GM10847 (cell line): Measurements from ENCODE around the gene POMT1.

ENCODE experiments used
- POLR2A ChIP-seq: IDR thresholded peaks from 2 replicates; pipeline ENCODE4 v1.6.1; 2011; ENCODE audit not compliant: insufficient read length; ENCODE audit errors: extremely low read depth

The POMT1 gene

GRCh38 chr9:131503626-131504465 lies 1.1 kb downstream of the POMT1 start:
- TF ChIP-seq POLR2A, result no peak

GRCh38 chr9:131505012-131505411 lies 2.3 kb downstream of the POMT1 start:
- TF ChIP-seq POLR2A, result no peak

- no peak for TF ChIP-seq POLR2A
Observed at GRCh38 chr9:131511416-131511815, 8.7 kb downstream of the POMT1 start.

- TF ChIP-seq POLR2A, result no peak
Observed at GRCh38 chr9:131511880-131512279, 9.2 kb downstream of the POMT1 start.

DNA sequence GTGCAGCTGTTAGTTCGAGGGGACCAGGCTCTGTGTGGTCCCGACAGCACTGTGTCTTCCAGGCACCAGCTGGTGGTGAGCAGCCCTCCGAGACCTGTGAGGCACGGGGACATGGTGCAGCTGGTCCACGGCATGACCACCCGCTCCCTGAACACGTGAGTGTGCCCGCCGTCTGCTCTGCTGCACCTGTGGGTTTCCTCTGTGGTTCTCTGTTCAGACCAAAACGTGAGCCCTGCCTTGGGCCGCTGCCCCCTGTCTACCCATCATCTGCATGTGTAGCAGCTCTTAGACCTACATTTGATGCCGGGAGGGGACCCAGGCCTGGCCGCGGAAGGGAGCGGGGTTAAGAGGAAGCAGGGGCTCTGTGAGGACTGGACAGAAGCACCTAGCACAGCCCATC lies 10.5 kb downstream of the POMT1 start:
- no peak for TF ChIP-seq POLR2A

DNA sequence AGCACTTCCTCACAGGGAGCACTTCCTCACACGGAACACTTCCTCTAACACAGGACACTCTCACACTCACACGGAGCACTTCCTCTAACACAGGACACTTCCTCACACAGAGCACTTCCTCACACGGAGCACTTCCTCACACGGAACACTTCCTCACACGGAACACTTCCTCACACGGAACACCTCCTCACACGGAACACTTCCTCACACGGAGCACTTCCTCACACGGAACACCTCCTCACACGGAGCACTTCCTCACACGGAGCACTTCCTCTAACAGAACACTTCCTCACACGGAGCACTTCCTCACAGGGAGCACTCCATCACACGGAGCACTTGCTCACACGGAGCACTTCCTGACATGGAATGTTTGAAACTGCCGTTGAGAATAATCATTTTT lies 13.4 kb downstream of the POMT1 start:
- no peak for TF ChIP-seq POLR2A

- TF ChIP-seq POLR2A, result no peak
Observed at GRCh38 chr9:131516930-131517329, 14.2 kb downstream of the POMT1 start.

DNA sequence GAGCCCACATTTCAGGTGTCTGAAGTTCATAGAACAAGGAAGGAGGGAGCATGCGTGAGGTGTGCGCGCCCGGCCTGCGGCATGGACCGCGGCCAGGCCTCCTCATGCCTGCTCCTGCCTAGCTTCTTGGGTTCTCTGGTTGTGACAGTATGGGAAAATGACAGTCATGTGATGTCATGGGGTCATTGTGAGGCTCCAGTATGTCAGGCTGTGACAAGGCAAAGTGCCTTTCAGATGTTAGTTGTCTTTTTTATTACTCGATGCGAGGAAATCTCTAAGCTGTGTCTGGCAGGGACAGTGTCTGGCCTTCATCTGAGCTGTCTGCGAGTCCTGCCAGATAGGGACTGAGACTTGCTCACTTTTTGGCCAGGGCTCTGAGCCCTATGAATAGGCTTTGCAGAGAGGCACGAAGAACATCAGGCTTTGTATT lies 15.1 kb downstream of the POMT1 start:
- no peak for TF ChIP-seq POLR2A

GRCh38 chr9:131518553-131518952 lies 15.8 kb downstream of the POMT1 start:
- no peak for TF ChIP-seq POLR2A

DNA sequence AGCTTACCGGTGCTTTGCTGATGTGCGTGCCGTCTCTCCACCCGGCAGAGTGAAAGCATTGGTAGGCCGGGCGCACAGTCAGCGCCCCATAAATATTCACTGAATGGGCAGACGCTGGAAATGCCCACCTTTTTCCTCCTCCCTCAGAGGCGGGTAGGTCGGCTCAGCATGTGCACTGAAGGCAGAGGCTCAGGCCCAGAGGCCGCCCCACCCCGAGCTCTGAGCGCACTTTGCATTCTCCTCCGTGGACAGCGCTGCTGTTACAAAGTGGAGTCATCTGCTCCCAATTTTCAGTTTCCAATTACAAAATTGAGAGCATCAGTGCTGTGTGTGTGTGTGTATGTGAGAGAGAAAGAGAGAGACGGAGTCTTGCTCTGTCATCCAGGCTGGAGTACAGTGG lies 17.8 kb downstream of the POMT1 start:
- TF ChIP-seq POLR2A, result no peak

- no peak for TF ChIP-seq POLR2A
Observed at GRCh38 chr9:131521203-131521602, 18.5 kb downstream of the POMT1 start.

DNA sequence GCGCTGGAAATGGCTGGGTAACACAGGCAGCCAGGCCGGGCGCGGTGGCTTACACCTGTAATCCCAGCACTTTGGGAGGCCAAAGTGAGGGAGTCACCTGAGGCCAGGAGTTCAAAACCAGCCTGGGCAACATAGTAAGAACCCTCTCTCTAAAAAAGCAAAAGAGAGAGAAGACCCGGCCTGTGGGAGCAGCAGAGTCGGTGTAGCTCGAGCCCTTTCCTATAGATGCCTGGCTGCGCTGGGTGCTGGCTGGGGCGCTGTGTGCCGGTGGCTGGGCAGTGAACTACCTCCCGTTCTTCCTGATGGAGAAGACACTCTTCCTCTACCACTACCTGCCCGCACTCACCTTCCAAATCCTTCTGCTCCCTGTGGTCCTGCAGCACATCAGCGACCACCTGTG lies 19.1 kb downstream of the POMT1 start:
- TF ChIP-seq POLR2A, result no peak

DNA sequence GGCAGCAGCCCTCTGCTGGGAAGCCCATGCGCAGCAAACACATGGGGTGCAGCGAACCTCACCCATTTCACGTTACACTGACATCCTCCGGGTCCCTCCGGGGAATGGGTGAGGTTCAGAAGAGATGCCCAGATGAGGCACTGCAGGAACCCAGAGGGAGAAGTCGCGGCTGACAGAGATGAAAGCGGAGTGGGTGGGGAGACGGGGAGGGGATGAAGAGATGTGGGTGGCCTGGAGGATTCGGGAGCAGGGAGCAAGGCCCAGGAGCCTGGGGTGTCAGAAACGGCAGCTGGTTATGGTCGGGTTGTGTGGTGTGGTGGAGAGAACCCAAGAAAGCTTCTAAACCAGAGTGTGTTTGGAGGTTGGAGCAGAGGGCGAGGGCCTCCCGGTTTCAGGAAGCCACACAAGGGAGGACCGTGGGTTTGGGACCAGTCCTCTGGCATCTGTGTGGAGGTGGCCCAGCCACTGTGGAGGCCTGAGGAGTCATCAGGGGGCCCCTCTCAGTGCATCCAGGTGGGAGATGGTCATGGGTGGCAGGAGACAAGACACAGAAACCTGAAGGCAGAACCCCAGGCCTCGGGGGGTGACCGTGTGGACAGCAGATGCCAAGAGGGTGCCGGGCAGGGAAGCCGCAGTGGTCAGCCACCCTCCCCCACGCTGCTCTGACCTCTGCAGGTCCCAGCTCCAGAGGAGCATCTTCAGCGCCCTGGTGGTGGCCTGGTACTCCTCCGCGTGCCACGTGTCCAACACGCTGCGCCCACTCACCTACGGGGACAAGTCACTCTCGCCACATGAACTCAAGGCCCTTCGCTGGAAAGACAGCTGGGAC lies 19.8 kb downstream of the POMT1 start:
- no peak for TF ChIP-seq POLR2A

DNA sequence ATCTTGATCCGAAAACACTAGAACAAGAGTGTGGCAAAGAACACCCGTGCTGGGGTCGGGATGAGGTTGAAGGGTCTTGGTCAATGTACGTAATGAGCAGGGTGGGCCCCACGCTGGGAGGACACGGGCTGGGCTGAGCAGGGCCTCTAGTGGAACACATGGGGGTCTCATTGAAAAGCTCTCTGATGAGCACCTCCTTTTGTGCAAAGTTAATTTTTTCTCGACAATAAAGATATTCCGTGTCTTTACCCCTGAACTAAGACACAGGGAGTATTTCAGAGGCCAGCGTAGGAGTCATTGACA lies 20.3 kb downstream of the POMT1 start:
- TF ChIP-seq POLR2A, result no peak

DNA sequence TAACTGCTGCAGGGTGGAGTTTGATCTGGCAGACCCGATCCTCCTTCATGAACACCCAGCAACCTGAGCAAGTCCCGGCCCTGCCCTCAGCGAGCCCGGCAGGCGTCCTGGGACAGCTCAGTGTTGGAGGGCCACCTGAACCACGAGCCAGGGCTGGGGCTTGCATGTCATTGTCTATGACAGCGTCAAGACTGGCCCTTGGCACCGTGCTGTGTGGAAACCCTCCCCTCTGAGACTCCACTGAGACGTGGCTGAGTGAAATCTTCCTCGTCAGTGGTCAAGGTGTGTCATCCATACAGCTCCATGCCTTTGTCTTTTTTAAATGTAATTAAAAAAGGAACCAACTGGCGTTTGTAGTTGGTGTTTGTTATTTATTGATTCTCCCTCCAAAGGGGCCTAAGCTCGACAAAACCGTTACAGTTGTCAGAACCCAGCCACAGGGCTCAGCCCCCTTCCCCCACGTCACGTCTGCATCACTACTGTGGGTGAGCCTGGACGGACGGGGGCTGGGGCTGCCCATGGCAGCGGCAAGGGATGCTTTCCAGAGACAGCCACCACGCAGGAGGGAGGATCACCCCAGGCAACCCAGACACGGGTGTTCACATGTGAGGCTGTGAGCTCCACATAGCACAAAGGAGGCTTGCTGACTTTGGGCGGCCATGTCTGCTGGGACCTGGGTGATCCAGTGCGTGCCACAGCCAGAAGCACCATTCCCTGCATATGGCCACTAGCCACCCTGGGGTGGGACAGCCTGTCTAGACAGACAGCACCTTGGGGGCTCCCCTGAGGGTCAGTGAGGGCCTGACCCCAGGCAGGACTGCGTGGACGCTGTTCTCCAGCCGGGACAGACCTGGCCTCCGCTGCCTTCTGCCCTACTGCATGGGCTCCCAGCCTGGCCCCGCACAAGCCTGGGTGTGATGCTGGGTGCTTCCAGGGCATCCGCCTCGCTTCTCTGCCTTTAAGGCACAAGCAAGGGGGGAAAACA lies 21.0 kb downstream of the POMT1 start:
- TF ChIP-seq POLR2A, result no peak

DNA sequence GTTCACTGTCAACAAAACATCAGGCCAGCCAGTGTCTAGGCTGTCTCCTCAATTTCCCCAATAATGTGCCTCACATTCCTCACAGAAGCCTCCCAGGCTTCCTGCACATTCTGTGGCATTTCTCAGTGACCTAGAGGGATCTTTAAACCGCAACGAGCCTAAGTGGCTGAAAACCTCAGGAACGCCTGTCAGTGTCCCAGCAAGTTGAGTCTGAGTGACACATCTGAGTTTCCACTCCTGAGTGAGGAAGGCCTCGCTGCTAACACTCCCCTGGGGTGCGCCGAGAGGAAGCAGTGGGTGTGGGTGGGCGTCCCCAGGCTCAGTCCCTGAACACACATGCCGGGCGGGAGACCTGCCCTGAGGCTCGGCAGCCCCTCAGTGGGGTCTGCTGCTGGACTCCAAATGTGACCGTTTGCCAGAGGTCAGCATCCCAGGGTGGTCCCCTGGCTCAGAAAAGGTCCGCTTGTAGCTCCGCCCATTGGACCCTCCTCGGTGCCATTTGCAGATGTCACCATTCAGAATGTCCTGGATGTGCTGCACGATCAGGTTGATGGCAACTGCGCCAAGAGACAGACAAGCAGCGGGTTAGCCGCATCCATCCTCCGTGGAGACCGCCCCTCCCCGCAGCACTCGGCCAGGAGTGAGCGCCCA lies 22.1 kb downstream of the POMT1 start:
- TF ChIP-seq POLR2A, result no peak
